UCSD-AML1 (cell line): ENCODE results near the gene ADGRB3.
"Not testable (repeated sequence)": the region's sequence is repeated elsewhere in the genome, so short reads cannot be mapped to it uniquely, and the experiment has no call there.

Experiments used
- DNase-seq: peaks from one replicate; lab custom pipeline; 2025; ENCODE audit not compliant: unreplicated experiment; lab: John Stamatoyannopoulos, UW

The ADGRB3 gene

DNA sequence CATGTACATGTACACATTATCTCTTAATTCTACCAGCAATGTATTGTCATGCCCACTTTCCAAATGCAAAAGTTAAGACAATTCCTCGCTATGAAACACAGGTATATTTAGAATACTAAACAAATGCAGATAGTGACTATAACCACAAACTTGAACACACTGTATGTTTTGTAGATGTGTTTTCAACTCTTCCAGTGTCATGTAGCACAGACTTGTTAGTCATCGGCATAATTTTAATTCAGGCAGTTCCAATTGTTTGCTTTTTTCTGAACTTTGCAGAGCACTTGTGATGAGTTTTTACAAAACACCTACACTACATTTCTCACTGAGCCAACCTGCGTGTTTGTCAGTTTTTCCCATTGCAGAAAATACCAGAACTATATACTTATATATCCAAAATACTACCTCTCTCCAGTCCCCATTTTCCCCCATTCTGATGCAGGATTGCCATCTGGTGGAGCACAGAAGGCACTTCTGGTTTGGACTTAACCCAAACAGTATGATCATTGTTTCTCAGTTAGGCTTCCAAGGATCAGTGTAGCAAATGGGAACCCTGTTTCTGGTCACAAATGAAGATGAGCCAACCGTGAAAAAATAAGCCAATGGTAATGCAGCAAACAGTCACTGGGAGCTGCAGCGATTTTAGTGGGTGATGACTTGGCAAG is 143.4 kb downstream of the ADGRB3 start:
- DNase-seq = peak; percentile 5

DNA sequence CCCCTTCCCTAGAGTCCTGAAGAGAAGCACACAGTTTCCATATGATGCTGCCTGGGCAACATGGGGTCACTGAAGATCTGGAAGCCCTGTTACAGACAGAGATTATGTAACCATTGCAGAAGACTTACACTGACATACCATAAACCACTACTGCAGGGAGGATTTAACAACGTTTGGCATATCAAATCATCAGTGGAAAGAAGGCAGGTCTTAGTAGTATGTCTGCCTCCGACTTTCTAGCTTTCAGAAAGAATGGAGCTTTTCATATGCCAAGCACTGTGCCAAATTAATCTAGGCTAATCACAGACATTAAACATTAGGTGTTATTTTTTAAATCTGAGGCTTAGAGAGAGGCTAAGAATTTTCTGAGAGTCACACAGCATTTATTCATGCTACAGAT is 144.3 kb downstream of the ADGRB3 start:
- no peak for DNase-seq

DNA sequence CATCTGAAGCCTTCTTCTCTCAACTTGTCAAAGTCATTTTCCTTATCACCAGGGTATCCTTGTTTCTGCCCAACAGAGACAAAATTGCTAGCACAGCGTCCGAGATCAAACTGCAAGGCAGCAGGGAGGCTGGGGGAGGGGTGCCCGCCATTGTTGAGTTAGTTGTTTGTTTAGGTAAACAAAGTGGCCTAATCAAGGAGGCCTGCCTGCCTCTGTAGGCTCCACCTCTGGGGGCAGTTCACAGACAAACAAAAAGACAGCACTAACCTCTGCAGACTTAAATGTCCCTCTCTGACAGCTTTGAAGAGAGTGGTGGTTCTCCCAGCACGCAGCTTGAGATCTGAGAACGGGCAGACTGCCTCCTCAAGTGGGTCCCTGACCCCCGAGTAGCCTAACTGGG is 155.0 kb downstream of the ADGRB3 start:
- not testable (repeated sequence) for DNase-seq

DNA sequence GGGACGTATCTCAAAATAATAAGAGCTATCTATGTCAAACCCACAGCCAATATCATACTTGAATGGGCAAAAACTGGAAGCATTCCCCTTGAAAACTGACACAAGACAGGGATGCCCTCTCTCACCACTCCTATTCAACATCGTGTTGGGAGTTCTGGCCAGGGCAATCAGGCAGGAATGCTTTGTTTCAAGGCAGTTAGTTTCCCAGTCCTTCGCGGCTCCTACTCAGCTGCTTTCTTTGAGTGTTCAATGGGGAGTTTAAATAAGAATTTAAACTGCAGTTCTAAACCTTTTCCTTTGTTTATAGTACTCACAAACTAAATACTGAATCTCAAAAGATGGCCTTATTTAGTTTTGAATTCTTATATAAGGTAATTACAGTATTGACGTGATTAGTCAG is 179.9 kb downstream of the ADGRB3 start:
- DNase-seq = not testable (repeated sequence)

DNA sequence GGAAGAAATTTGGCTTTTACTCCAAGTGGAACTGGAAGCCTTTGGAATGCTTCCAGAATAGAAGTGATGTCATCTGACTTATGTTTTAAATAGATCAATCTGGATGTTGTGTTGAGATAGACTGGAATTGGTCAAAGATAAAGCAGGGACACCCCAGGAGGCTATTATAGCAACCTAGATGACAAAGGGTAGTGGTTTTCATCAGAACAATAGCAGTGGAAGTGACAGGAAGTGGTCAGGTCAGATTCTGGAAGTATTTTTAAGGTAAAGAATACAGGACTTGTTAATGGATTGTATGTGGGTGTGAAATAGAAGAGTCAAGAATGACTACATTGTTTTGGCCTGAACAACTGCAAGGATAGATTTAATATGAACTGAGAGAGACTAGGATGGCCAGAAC is 191.4 kb downstream of the ADGRB3 start:
- DNase-seq = no peak

DNA sequence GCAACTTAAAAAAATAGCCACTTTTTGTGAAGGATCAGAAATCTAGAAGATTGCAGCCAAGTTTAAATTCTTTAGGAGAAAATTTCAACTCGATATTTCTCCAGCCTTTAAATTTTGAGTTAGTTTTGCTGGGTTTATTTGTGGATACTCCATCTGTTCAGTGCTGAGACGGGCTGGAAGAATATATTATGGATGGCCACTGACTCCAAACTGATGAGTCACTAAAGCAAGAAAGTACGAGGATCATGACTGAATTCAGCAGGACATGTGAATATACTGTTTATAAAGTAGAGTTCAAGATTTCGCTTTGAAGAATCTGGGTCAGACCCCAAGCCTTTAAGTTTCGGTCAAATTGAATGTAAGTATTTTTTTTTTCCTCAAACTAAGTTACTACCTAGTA is 199.5 kb downstream of the ADGRB3 start:
- DNase-seq = no peak

DNA sequence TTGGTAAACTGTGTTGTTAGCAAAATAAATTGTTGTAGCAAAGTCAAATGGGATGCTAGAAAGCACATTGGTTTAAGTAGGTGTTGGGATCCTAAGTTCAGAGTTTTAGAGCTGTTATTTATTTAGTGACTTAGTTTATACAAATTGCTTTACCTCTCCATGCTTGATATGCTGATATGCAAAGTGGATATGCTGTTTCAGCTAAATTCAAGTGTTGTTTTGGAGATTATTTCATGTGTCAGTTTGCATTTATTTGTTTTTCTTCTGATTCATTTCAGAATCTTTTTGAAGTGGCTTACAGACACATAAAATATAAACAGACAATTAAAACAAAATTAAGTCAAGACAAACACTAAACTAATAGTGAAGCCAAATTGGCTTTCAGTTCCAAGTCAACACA is 203.5 kb downstream of the ADGRB3 start:
- DNase-seq = no peak

DNA sequence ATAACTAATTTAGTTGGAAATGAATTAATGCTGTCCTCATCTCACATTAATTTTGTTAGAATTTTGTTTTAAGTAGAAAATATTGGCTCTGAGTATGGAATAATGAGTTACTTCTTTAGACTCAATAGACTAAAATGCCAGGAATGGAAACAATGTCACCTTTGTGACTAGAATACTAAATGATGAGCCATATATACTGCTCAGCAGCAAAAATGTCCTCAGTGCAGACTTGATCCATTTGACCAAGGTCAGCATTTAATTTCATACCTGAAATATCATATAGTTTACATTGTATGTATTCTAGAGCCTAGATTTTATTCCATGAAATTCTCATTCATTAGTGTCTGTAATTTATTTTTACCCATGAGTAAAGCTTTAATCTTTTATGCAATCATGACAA is 217.7 kb downstream of the ADGRB3 start:
- no peak for DNase-seq

DNA sequence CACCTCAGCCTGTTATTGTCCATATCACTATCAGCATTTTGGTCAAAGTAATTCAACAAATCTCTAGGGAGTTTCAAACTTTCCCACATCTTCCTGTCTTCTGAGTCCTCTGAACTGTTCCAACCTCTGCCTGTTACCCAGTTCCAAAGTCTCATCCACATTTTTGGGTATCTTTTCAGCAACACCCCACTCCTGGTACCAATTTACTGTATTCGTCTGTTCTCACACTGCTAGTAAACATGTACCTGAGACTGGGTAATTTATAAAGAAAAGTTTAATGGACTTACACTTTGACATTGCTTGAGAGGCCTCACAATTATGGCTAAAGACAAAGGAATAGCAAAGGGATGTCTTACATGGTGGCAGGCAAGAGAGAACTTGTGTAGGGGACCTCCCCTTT is 224.2 kb downstream of the ADGRB3 start:
- no peak for DNase-seq

DNA sequence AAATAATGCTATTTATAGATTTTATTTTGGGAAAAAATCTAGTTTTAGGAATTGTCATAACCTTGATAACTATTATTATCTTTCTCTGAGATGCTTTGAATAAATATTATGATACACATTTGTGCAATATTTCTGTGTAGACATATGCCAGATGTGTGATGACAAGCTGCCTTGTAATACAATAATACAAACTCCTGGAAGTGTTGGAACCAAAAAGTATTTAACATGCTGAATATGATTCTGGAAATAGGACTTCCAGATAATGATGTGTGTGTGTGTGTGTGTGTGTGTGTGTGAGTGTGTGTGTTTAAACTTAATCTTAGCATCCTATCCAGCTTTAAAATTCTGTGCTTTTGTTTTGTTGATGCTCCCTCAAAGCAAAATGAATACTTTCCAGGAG is 233.6 kb downstream of the ADGRB3 start:
- DNase-seq = no peak

DNA sequence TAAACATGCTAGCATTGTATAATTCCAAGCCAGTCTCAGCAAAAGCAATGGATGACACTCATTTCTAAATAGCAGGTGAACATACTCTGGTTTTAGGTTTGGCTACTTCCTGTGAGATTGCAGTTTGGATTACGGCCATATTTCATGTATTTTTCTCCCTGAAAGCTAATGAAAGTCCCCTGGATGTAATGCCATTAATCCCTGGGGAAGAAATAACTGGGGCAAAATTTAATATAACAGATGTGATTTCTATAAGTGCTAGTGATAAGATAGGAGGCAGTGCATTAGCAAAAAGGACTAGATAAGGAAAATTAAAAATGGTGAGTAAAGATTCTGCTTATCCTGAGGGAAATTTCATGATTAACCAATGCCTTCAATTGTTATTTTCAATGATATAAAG is 238.2 kb downstream of the ADGRB3 start:
- no peak for DNase-seq

DNA sequence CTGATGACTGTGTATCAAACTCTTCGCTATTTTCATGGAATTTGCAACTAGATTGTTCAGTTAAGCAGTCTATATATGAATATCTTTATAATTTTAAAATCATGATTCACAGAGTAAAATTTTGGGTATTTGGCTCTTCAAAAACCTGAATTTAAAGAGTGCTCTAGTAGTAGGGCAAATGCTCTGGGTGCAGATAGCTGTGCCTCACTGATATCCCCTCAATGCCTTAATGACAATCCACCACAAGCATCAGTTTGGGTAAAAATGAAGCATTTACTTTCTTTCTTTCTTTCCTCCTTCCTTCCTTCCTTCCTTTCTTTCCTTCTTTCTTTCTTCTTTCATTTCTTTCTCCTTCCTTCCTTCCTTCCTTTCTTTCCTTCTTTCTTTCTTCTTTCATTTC is 239.7 kb downstream of the ADGRB3 start:
- DNase-seq = no peak

DNA sequence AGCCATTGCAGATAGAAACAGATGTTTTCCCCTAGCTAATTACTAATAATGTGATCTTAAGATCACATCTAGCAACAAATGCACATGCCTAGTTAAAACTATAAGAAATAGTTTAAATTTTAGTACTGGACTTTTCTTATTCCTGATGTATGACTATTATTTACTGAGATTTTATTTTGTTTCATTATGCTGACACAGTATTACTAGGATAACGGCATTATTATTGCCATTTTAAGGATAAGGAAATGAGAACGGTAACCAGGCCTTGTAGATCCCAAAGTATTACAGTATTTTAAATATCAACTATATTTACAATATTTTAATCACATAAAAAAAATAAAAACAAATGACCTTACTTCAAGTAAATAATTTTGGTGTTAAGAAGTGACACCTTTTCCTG is 240.3 kb downstream of the ADGRB3 start:
- DNase-seq = no peak

DNA sequence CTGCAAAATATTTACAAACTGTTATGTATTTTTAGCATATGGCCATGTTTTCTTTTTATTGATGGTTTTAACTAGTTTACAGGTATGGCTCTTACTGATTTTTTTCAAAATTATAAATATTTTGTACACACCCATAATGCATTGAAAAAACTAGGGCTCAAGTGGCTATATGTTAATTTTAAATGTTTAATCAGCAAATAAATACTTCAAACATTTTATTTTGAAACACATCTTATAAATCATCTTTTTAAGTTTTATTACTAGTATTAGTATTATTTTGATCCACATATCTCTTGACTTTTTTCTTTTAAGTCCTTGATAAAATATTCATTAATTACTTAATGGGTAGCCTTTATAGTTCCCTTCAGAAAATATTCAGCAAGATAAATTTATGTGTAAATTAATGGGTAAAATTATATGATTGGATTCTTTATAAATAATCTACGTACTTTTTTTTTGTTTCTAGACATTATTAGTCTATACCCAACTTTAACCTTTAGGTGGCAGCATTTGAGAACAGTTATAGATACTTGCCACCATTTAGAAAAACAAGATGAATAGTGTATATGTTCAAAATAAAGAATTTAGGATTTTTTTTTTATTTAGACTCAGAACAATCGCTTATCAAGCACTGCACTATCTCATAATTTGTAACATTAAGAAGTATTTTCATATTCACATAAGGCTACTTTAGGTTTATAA is 241.9 kb downstream of the ADGRB3 start:
- DNase-seq = no peak

DNA sequence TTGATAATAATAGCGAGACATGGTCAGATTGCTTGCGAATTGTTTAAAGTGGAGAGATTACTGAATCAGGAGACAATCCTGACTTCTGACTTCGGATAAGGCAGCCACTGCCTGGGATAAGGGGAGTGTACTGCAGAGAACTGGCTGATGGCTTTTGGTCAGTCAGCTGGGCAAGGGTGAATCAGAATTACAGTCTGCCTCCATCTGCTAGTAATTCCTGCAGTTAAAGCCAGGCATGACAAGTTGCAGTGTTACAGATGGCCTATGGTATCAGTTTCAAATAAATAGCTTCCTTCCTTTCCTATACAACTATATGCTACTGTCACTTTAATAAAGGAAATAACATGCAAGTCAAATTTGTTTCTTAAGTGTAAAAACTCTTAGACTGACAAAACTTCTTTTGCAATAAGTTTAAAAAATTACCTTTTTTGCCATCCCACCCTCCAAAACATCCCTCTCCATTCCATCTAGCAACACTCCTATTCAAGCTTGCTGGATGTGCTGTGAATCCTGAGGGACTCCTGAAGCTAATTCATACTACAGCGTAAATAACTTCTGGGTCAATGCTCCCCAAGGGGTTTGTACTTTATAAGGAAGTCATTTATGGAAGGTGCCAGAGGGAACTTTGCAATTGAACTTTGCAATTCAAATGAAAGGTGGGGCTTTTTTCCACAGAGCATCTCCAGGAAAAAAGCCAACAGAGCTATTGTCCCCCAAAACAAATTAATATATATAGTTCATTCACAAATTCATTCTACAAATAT is 245.2 kb downstream of the ADGRB3 start:
- DNase-seq = no peak

DNA sequence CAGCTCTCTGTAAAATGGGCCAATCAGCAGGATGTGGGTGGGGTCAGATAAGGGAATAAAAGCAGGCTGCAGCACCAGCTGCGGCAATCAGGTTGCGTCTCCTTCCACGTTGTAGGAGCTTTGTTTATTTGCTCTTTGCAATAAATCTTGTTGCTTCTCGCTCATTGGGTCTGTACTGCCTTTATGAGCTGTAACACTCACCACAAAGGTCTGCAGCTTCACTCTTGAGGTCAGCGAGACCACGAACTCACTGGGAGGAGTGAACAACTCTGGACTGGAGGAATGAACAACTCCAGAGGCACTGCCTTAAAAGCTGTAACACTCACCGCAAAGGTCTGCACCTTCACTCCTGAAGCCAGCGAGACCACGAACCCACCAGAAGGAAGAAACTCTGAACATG is 248.2 kb downstream of the ADGRB3 start:
- not testable (repeated sequence) for DNase-seq

DNA sequence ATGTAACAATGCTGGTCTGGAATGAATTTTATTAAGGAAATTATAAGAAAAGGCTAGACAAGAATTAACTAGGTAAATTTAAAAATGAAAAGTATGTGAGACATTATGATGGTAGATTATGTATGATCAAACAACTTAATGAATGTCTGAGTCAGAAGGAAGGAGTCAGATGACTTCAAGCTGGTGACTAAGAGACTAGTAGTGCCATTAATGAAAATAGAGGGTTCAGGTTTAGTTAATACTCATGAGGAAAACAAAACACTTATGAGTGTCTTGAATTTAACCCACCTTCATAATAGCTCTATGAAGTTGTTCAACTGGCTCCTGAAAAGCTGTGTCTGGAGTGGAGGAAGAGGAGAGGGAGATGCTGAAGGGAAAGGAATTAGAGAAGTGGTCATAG is 256.3 kb downstream of the ADGRB3 start:
- DNase-seq = no peak

DNA sequence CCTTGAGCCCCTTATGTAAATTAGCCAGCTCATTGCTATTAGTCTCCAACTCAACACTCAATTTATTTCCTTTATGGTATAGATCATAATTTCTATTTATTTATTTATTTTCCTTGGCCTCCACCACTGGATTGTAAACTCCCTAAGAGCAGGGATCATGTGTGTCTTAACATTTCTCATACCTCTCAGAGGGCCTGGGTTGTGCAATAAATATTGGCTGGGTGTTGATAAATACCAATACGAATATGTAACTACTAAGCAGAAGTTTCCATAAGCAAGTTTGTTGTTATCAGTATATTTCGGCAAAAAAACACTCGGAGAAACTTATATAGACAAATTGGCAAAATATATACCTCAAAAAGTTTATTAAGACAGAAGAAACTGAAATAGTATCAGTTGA is 257.4 kb downstream of the ADGRB3 start:
- DNase-seq = no peak

DNA sequence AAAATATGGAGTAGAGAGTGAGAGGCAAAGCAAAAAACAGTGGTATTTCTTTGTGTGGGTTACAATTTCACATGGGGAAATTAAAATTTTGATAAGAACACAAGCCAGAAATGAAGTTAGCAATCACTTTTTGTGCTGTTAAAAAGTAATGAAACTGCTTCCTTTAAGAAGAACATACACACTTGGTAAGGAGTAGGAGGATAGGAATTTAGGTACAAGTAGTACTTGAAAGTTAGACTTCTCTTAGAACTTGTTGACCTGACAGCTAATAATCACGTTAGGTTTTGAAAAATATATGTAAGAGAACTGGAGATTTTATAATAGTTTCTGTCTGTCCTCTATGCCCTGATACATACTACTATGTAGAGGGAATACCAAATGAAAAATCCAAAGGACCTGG is 260.8 kb downstream of the ADGRB3 start:
- no peak for DNase-seq

DNA sequence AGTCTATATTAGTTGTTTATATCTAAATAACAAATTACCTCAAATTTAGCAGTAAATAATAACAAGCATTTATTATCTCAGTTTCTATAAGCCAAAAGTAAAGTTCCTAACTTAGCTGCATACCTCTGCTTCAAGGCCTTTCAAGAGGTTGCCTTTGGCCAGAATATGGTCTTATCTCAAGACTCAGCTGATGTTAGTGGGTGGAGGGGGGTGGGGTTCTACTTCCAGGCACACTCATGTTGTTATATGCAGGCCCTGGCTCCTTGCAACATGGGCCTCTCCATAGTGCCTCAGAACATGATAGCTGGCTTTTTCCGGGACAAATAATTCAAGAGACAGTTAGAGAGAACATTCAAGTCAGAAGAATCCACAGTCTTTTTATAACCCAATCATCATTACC is 266.0 kb downstream of the ADGRB3 start:
- DNase-seq = no peak

DNA sequence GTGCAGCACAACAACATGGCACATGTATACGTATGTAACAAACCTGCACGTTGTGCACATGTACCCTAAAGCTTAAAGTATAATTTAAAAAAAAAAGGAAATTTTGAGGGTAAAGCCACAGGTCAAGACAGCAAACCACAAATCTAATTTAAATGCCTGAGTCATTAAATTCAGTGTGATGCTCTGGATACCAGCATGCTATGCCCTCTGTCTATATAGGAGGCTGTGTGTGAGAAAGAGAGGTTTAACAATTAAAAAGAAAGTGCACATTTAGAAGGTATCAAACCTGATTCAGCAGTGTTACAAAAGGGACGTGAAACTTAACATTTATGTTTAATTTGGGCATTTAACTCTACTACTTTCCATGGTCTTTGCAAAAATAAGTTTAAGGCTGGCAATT is 276.3 kb downstream of the ADGRB3 start:
- DNase-seq = no peak

DNA sequence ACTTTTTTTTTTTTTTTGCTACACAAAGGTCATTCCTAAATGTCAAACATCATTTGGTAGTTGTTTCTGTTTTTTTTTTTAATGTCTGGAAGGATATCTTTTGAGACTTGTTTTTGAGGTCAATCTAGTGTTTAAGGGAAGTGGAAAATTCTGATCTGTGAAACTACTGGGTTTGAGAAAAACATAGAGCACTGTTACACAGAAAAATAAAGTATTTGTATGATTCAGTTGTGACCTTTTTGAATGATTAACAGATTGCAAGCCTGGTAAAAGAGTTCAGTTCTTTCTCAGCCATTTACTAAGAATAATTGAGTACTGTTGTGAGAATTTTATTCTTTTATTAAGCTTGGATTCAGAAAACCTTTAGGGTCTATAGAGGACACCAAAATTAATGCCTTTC is 276.7 kb downstream of the ADGRB3 start:
- no peak for DNase-seq
